ENCODE results near the gene DISC1. TPM values are rescaled to one million over a fixed set of nuclear protein-coding genes. Genes with fewer than 3 reads are reported as not detected.

DISC1 gene
- total RNA-seq, 1 experiment from 2014 or later: 1.8 TPM

DNA sequence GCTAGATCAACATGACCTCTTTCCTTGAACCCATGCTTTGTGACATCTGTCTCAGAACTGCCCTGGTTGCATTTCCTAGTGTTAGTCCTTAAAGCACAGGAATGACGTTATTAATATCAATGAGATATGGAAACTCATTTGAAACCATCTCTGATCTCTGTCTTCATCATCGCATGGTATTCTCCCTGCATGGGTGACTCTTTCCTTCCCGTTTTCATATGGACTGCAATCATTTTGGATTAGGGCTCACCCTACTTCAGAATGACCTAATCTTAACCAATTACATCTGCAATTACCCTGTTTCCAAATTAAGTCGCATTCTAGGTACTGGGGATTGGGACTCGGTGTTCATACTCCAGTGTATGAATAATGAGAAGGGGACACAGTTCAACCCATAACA lies 41.7 kb upstream of the DISC1 start:
- H3K27ac ChIP-seq (ENCODE audit: low read depth, low read length, poor library complexity, severe bottlenecking): no peak overlapping the region

DNA sequence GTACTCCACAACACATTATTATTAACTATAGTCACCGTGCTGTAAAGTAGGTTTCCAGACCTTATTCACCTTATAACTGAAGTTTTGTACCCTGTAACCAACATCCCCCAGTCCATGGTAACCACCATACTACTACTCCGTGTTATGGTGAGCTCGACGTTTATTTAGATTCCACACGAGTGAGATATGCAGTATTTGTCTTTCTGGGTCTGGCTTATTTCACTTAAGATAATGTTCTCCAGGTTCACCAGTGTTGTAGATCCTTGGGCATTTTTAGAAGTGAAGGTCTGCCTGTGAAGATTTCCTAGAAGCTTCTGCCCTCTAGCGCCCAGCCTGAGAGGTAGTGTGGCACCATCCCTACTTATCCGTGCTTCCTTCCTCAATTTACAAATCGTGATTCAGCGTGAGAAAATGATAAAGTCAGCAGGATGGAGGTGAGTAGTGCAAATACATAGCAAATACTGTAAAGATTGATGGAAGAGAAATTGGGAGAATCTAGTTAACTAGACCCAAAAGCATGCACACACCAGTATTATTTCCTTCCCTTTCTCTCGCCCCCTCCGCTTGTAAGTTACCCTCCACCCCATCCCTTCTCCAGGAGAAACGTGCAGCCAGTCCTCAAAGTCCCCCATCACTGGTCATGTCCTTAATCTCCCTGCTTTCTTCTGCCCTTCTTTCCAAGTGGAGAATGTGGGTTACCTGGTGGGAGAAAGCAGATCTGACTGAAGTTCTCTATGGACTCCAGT lies 36.0 kb upstream of the DISC1 start:
- no TSS peak for BruUV-seq (replicated peaks)
- DNase-seq (ENCODE audit: low spot score): peak; percentile 76
- CTCF ChIA-PET: no interaction called here
- Histone ChIP-seq H3K4me3 (ENCODE audit: low read depth, low read length, poor library complexity, severe bottlenecking) (no peak overlapping the region), H3K27ac (ENCODE audit: low read depth, low read length, poor library complexity, severe bottlenecking) (no peak overlapping the region), H3K9me3 (ENCODE audit: low read depth, low read length, poor library complexity, severe bottlenecking) (no peaks in the 10 kb centered on the region), H3K36me3 (ENCODE audit: insufficient read depth, low read length, poor library complexity, severe bottlenecking) (no peaks in the 10 kb centered on the region), H3K27me3 (replicated peaks; ENCODE audit: insufficient read depth, low read depth, low read length, poor library complexity) (no peaks in the 10 kb centered on the region), H3K4me1 (ENCODE audit: insufficient read depth, low read length, poor library complexity, severe bottlenecking) (no peaks in the 10 kb centered on the region)
- TF ChIP-seq, protein P1, sequence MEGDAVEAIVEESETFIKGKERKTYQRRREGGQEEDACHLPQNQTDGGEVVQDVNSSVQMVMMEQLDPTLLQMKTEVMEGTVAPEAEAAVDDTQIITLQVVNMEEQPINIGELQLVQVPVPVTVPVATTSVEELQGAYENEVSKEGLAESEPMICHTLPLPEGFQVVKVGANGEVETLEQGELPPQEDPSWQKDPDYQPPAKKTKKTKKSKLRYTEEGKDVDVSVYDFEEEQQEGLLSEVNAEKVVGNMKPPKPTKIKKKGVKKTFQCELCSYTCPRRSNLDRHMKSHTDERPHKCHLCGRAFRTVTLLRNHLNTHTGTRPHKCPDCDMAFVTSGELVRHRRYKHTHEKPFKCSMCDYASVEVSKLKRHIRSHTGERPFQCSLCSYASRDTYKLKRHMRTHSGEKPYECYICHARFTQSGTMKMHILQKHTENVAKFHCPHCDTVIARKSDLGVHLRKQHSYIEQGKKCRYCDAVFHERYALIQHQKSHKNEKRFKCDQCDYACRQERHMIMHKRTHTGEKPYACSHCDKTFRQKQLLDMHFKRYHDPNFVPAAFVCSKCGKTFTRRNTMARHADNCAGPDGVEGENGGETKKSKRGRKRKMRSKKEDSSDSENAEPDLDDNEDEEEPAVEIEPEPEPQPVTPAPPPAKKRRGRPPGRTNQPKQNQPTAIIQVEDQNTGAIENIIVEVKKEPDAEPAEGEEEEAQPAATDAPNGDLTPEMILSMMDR (conservative IDR thresholded peaks at IDR 0.05; ENCODE audit: low read depth, low read length): peak; percentile 91
- TF ChIP-seq EZH2 (IDR thresholded peaks at IDR 0.05; ENCODE audit: borderline replicate concordance, low read depth, low read length, poor library complexity, severe bottlenecking): no peak
- POLR2A ChIA-PET (ENCODE audit: low non-redundant PET): no interaction called here
- intact Hi-C loops (cut with micrococcal nuclease; ENCODE audit: unreplicated experiment): loop anchor here (1.0 kb wide), 1 partner anchor 232 kb away; no protein-coding TSS in a partner anchor

More for the DNA sequence above, 41.7 kb upstream of the DISC1 start:
- CTCF ChIA-PET: no interaction called here
- POLR2A ChIA-PET (ENCODE audit: low non-redundant PET): no interaction called here
- H3K27me3 ChIP-seq (replicated peaks; ENCODE audit: insufficient read depth, low read depth, low read length, poor library complexity): no peaks in the 10 kb centered on the region
- no TSS peak for BruUV-seq (replicated peaks)
- H3K4me3 ChIP-seq (ENCODE audit: low read depth, low read length, poor library complexity, severe bottlenecking): no peak overlapping the region
- DNase-seq (ENCODE audit: low spot score): no peak
- TF ChIP-seq, protein P1 (conservative IDR thresholded peaks at IDR 0.05; ENCODE audit: low read depth, low read length): no peak
- no peak for TF ChIP-seq EZH2 (IDR thresholded peaks at IDR 0.05; ENCODE audit: borderline replicate concordance, low read depth, low read length, poor library complexity, severe bottlenecking)
- no peaks in the 10 kb centered on the region for H3K4me1 ChIP-seq (ENCODE audit: insufficient read depth, low read length, poor library complexity, severe bottlenecking)
- no peaks in the 10 kb centered on the region for H3K36me3 ChIP-seq (ENCODE audit: insufficient read depth, low read length, poor library complexity, severe bottlenecking)
- intact Hi-C loops (cut with micrococcal nuclease; ENCODE audit: unreplicated experiment): no loop called here
- H3K9me3 ChIP-seq (ENCODE audit: low read depth, low read length, poor library complexity, severe bottlenecking): no peaks in the 10 kb centered on the region

DNA sequence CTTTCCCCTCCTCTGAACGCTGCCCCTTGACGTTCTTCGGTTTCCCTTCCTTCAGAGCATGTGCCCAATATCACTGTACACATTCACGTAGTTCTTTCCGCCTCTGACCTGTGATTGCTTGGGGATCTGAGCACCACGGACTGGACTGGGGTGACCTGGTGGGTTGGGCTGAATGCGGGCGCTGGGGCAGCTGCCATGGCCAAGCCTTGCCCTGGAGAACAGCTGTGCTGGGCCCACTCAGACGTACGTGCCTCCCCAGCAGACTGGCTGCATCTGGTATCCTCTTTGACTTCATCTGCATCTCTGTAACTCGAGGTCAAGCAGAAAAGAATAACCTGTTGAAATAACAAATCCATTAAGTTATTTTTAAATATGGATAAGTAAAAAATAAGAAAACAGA lies 35.1 kb upstream of the DISC1 start:
- H3K4me1 ChIP-seq (ENCODE audit: insufficient read depth, low read length, poor library complexity, severe bottlenecking): peaks cover 2% of the 10 kb centered on the region
- no peak for DNase-seq (ENCODE audit: low spot score)
- no peaks in the 10 kb centered on the region for H3K36me3 ChIP-seq (ENCODE audit: insufficient read depth, low read length, poor library complexity, severe bottlenecking)
- TF ChIP-seq EZH2 (IDR thresholded peaks at IDR 0.05; ENCODE audit: borderline replicate concordance, low read depth, low read length, poor library complexity, severe bottlenecking): no peak
- TF ChIP-seq, protein P1 (conservative IDR thresholded peaks at IDR 0.05; ENCODE audit: low read depth, low read length): no peak
- intact Hi-C loops (cut with micrococcal nuclease; ENCODE audit: unreplicated experiment): no loop called here
- no TSS peak for BruUV-seq (replicated peaks)
- no peak overlapping the region for H3K27ac ChIP-seq (ENCODE audit: low read depth, low read length, poor library complexity, severe bottlenecking)
- no peak overlapping the region for H3K4me3 ChIP-seq (ENCODE audit: low read depth, low read length, poor library complexity, severe bottlenecking)
- ChIA-PET CTCF (no interaction called here), POLR2A (ENCODE audit: low non-redundant PET) (interaction anchor here (0.6 kb wide), 1 partner anchor 291 kb away, joined by 3 read pairs; no protein-coding TSS in a partner anchor)
- no peaks in the 10 kb centered on the region for H3K27me3 ChIP-seq (replicated peaks; ENCODE audit: insufficient read depth, low read depth, low read length, poor library complexity)
- H3K9me3 ChIP-seq (ENCODE audit: low read depth, low read length, poor library complexity, severe bottlenecking): no peaks in the 10 kb centered on the region
